Skeletal muscle cell (primary cell): ENCODE data around the gene P2RX1.

ENCODE experiments used
- DNase-seq: peaks from one replicate; pipeline ENCODE4 v3.0.0-alpha.2; 2010; ENCODE audit warnings: low read depth
- H3K4me3 ChIP-seq: 2 replicates; pipeline ENCODE4 v1.5.1; 2011; ENCODE audit warnings: low read depth, mild to moderate bottlenecking, control low read depth, low read length, moderate library complexity

Gene P2RX1

DNA sequence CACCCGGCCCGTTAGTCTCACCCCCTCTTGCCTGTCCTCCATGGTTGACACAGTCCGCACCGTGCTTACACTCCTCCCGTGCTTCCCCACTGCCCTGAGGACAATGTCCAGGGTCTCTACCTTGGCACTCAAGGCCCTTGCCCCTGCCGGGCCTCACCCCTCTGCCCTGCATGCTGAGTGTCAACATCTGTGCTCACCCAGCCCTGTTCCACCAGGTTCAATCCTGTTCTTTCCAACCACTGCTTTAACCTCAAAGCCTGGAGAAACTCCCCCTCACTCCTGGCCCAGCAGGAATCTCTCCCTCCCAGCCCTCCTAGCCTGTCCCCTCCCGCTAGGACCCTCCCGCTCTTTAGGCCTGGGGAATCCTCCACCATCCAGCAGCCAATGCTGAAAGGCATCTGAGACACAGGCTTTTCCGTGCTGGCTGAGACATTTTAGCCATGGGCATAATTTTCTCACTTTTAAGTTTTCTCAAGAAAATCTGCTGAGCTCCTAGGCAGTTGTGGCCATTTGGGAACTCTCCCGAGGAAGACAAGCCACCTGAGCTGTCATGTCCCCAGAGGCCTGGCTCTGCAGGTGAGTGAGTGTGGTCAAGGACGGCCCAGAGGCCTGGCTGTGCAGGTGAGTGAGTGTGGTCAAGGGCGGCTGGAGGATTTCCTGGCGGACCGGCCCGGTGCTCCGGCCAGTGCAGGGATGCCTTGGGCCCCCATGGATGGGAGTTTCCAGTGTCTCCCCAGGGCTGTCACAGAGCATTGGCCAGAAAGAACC lies 10.8 kb upstream of the P2RX1 start:
- no peak overlapping the region for H3K4me3 ChIP-seq
- DNase-seq: no peak

- no peak for DNase-seq
- no peak overlapping the region for H3K4me3 ChIP-seq
These were observed 9.6 kb upstream of the P2RX1 start for GRCh38 chr17:3925684-3926485.

DNA sequence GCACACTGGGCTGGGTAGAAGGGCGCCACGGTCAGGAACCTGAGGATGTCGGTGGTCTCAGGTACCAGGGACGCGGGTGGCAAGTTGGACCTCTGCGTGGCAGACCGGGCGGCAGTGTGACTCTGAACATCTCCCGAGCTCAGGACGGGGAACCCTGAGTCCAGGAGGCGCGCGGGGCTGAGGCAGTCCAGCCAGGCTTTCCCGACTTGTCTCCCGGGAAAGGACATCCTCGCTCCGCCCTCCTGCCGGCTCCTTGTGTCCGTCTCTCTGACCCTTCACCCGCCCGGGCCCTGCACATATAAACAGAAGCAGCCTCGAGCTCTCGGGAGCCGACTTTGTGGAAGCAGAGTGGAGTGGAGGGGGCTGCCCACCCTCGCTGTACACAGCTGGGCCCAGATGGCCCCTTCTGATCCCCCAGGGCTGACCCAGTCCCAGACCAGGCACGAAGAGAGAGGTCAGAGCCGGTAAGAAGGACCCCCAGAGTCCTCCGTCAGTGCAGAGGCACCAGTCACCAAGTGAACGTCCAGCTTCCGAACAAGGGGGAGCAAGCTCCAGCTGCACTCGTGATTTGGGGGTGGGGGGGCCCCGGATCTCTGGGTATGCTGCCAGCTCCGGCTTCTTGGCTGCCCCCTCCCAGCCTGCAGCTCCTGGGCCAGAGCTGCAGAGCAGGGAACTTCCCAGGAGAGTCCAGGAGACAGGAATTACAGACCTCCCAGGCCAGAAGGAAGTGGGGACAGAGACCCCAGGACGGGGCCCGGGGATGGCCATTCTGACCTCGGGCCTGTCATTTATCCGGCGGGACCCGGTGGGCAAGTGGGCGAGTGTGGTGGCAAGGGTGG lies 8.5 kb upstream of the P2RX1 start:
- DNase-seq: no peak
- H3K4me3 ChIP-seq: no peak overlapping the region

- H3K4me3 ChIP-seq: no peak overlapping the region
- DNase-seq: no peak
These were observed 7.4 kb upstream of the P2RX1 start for GRCh38 chr17:3923466-3924190.

DNA sequence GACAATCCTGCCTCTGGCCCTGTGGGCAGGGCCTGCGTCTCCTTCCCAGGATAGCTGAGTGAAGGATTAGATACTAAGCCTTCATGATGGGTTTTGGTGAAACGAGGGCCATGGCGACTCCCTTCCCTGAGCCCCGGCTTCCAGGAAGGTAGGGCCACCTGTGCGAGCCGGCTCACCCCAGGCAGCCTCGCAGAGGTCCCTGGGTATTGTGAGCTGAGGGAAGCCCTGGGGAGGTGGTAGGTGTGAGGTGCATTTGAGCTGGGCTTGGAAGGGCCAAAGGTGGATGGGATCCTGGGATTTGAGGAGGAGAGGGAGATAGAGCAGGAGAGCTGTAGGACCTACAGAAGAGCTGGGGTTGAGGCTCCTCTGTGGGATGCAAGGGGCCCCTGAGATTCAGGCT lies 6.5 kb upstream of the P2RX1 start:
- H3K4me3 ChIP-seq: no peak overlapping the region

DNA sequence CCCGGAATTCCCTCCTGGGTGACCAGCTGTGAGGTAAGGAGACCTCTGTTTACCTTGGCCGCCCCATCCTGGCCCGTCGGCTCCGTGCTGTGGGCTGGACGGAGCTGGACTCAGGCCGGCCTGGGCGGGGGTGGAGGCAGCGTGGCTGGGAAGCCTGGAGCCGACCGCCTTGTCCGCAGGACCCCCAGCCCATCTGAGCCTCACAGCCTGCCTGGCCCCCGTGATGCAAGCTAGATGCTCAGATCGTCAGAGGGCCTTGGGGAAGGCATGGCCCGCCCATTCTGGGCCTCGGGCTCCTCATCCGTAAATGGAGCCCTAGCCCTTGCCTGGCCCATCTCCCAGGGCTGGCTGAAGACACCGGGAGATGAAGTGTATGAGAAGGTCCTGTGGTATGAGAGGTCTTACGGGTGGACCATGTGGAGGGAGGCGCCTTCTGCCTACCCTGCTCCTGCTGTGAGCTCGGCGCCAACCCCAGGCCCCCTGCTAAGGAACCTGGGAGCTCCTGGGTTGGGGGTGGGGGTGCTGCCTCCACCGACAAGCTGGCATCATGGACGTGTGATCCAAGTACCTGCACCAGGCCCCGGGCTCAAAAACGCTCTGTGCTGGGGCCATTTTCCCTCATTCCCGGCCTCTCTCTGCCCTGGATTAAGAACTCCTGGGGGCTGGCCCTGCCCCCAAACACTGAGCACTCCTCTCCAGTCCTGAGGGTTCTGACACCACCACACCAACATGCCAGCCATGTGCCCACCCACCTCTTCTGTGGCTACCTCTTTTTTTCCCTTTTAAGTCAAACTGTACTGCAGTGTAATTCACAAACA lies 5.4 kb upstream of the P2RX1 start:
- DNase-seq: no peak
- H3K4me3 ChIP-seq: no peak overlapping the region

More for the DNA sequence above, 6.5 kb upstream of the P2RX1 start:
- no peak for DNase-seq

DNA sequence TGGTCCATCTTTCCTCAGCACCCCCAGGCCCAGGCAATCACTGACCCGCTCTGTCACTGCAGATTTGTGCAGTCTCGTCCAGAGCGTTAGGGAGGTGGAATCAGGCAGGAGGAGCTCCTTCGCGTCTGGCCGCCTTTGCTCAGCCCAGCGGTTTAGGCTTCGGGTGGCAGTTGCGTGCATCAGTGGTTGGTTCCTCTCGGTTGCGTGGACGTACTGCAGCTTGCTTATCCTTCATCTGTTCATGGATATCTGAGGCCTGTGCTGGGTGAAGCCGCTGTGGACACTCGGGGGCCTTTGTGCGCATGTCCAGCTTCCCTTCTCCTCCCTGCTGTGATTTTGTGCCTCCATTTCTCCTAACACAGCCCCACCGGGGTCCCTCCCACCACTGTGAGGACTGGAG lies 4.7 kb upstream of the P2RX1 start:
- no peak for DNase-seq
- H3K4me3 ChIP-seq: no peak overlapping the region

DNA sequence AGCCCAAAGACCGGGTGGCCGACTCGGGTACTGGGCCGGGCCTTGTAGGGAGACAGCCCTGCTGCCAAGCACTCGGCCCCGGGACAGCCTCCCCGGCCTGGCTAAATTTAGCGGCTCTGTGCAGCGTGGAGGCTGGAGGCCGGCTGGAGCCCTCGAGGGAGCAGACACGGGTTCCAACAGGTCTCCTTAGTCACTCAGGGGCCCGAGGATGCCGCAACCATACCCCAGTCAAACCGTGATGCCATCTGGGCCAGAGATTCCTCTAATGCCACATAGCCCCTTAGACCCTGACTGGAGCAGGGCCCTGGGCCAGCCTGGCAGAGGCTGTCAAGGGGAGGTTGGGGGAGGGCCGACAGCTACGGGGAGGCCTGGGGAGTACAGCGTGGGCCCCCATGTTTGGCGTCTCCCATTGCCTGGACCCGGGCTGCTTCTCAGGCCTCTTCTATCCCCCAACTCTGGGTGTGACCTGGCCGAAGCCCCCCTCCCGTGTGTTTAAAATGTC lies 2.9 kb upstream of the P2RX1 start:
- H3K4me3 ChIP-seq: no peak overlapping the region
- no peak for DNase-seq

DNA sequence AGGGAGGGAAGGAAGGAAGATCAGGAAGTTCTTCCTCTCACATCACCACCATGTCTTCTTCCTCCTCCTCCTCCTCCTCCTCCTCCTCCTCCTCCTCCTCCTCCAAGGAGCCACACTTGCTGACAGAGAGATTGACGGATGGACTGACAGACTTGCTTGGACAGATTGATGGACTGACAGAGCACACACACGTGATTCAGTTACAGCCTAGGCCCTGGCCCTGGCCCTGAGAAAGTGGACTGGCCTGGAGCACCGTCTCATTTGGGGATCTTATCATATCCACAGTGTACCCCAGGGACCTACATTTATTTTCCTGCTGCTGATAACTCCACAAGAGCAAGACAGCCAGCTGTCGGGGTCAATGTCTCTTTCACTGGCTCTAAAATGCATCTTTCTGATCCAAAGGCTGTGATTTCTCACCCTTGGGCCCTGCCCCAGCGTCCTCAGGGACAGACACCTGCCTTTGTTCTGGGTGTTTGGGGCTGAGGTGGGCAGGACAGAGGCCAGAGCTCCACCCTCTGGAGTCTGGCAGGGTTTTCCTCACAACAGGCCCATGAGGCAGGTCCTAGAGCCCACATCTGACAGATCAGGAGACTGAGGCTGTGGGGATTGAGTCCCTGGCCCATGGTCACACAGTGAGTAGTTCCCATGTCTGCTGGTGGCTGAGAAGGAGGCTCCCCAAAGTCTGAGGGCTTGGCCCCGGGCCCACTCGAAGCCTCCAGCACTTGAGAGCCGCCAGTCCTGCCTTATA lies 2.3 kb upstream of the P2RX1 start:
- DNase-seq: no peak
- H3K4me3 ChIP-seq: no peak overlapping the region

- no peak overlapping the region for H3K4me3 ChIP-seq
- DNase-seq: no peak
These were observed 1.2 kb upstream of the P2RX1 start for GRCh38 chr17:3917391-3917931.

DNA sequence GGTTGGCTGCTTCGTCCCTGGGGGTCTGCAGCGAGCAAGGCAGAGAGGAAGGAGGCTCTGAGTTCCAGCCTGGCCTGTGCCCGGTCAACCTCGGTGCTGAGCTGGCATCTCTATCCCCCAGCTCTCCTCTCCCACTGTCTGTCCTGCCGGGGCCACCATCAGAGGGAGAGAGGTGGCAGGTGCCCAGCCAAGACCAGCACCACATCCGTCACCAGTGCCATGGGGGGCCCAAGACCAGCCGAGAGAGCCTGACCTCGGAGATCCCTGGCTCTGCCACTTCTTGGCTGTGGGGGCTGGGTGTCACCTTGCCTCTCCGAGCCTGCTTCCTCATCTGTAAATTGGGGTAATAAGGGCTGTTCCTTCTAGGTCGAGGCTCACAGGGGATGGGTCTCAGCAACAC lies 560 bp upstream of the P2RX1 start:
- H3K4me3 ChIP-seq: no peak overlapping the region
- no peak for DNase-seq

GRCh38 chr17:3915581-3915994 lies 677 bp downstream of the P2RX1 start:
- H3K4me3 ChIP-seq: no peak overlapping the region
- DNase-seq: no peak

- no peak for DNase-seq
- no peak overlapping the region for H3K4me3 ChIP-seq
These were observed 2.0 kb downstream of the P2RX1 start for GRCh38 chr17:3914312-3914670.

DNA sequence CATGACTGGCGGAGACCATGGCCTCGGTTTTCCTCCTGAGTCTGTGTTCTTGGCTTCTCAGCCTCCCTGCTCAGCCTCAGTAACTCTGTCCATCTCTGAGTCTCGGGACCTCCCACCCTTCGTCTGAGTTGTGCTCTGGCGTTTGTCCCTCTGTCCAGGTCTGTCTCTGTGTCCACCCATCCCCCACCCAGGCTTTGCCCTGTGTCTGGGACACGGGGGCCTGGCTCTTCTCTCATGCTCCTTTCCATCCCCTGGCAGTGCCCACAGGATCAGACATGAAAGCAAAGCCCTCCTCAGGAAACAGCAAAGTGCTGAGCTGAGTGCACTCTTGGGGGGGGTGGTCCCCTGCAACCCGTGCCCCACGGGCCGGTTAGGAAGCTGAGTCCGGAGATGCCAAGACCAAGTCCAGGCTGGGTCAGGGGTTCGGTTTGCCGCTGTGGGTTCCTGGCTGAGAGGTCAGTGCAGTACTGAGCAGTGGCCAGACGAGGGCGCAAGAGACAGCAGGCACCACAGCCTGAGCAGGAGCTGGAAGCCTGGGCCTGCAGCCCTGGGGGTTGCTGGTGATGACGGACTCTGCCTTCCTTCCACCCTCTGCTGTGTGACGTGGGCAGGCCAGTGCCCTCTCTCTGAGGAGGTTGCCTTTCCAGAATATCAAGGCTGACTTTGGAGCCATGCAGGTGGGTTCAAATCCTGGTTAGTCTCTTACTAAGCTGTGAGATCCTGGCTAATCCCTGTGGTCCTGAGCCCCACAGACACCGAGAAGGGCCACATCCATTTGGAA lies 2.5 kb downstream of the P2RX1 start:
- DNase-seq: peak; percentile 25
- H3K4me3 ChIP-seq: no peak overlapping the region

DNA sequence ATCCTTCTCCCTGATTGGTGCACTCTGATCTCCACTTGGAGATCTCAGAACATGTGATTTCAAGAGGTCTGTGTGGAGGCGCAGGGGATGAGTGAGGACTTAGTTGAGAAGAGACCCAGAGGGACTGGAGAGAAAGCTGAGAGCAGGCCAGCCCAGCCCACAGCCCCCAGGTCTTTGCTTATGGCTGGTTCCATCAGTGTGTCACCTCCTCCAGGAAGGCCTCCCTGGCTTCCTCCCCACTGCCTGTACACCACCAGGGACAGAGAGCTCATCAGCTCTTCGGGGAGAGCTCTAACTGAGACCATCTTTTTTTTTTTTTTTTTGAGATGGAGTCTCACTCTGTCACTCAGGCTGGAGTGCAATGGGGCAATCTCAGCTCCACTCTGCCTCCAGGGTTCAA lies 3.4 kb downstream of the P2RX1 start:
- no peak for DNase-seq
- H3K4me3 ChIP-seq: no peak overlapping the region

- H3K4me3 ChIP-seq: no peak overlapping the region
- DNase-seq: no peak
These were observed 4.8 kb downstream of the P2RX1 start for GRCh38 chr17:3911271-3912053.
